Measurements from ENCODE around the gene GADD45GIP1. TPM values are rescaled to one million over a fixed set of nuclear protein-coding genes. Genes with fewer than 3 reads are reported as not detected.
A peak's percentile ranks its signal among the peaks of the same experiment; 100 is the strongest.

Gene GADD45GIP1
- total RNA-seq, 1 experiment from 2014 or later, result 20.0 TPM

- no peak overlapping the region for H3K27ac Mint-ChIP-seq (ENCODE audit: unreplicated experiment)
- CTCF ChIA-PET, result interaction anchor here (0.6 kb wide), 1 partner anchor 289 kb away, joined by 3 read pairs; no protein-coding TSS in a partner anchor
- no peak for TF ChIP-seq CTCF (IDR thresholded peaks at IDR 0.05; ENCODE audit: unreplicated experiment)
Measured at GRCh38 chr19:12907166-12907565, 49.9 kb downstream of the GADD45GIP1 start.

More at GRCh38 chr19:12907166-12907565, 49.9 kb downstream of the GADD45GIP1 start:
- H3K9me3 Mint-ChIP-seq (ENCODE audit: low read depth, unreplicated experiment), result no peaks in the 10 kb centered on the region
- H3K4me1 Mint-ChIP-seq (ENCODE audit: low read depth, unreplicated experiment), result peaks cover 7% of the 10 kb centered on the region
- DNase-seq, result peak; percentile 31
- H3K4me3 Mint-ChIP-seq (ENCODE audit: low read depth, unreplicated experiment), result no peak overlapping the region
- no peaks in the 10 kb centered on the region for H3K27me3 Mint-ChIP-seq (ENCODE audit: unreplicated experiment)
- no peaks in the 10 kb centered on the region for H3K36me3 Mint-ChIP-seq (ENCODE audit: insufficient read depth, unreplicated experiment)
- BruUV-seq (replicated peaks), result no TSS peak
- intact Hi-C loops (cut with micrococcal nuclease; ENCODE audit: unreplicated experiment), result no loop called here

Small RNAs within 50 kb of the gene (microRNA-seq; reads per million reads assigned to microRNA genes)
- gene MIR5695 (not detected), gene MIR6515 (1.4 reads per million)

Other genes starting within 250 kb of the GADD45GIP1 start
- gene TNPO2, start 233.3 kb downstream of the GADD45GIP1 start, total RNA-seq (2022), result 67.0 and 87.6 TPM in 2 replicates
- 124 and 128 TPM in 2 replicates for gene TRIR, start 222.5 kb downstream of the GADD45GIP1 start, total RNA-seq (2022)
- 52.2 and 53.8 TPM in 2 replicates for gene GET3, start 219.7 kb downstream of the GADD45GIP1 start, total RNA-seq (2022)
- not detected in 2 replicates for gene BEST2, start 205.4 kb downstream of the GADD45GIP1 start, total RNA-seq (2022)
- gene HOOK2, start 181.7 kb downstream of the GADD45GIP1 start, total RNA-seq (2022), result 69.0 and 70.7 TPM in 2 replicates
- gene JUNB, start 165.7 kb downstream of the GADD45GIP1 start, total RNA-seq (2022), result 113 and 116 TPM in 2 replicates
- 121 and 135 TPM in 2 replicates for gene PRDX2, start 155.4 kb downstream of the GADD45GIP1 start, total RNA-seq (2022)
- gene THSD8, start 155.2 kb downstream of the GADD45GIP1 start, total RNA-seq (2022), result 14.0 and 16.1 TPM in 2 replicates
- gene RNASEH2A, start 150.6 kb downstream of the GADD45GIP1 start, total RNA-seq (2022), result 30.6 and 41.6 TPM in 2 replicates
- not detected in 2 replicates for gene RTBDN, start 122.6 kb downstream of the GADD45GIP1 start, total RNA-seq (2022)
- 1.3 and 2.6 TPM in 2 replicates for gene MAST1, start 118.7 kb downstream of the GADD45GIP1 start, total RNA-seq (2022)
- 32.7 and 38.4 TPM in 2 replicates for gene DNASE2, start 75.8 kb downstream of the GADD45GIP1 start, total RNA-seq (2022)
- gene KLF1, start 70.0 kb downstream of the GADD45GIP1 start, total RNA-seq (2022), result not detected in 2 replicates
- gene GCDH, start 66.1 kb downstream of the GADD45GIP1 start, total RNA-seq (2022), result 23.6 and 26.8 TPM in 2 replicates
- gene SYCE2, start 37.9 kb downstream of the GADD45GIP1 start, total RNA-seq (2022), result 1.1 TPM in 1 of 2 replicates, not detected in the other
- gene FARSA, start 23.5 kb downstream of the GADD45GIP1 start, total RNA-seq (2022), result 72.8 and 75.5 TPM in 2 replicates
- gene CALR, start 18.6 kb downstream of the GADD45GIP1 start, total RNA-seq (2022), result 680 and 718 TPM in 2 replicates
- gene RAD23A, start 11.4 kb downstream of the GADD45GIP1 start, total RNA-seq (2022), result 101 and 110 TPM in 2 replicates
- gene DAND5, start 12.4 kb upstream of the GADD45GIP1 start, total RNA-seq (2022), result 0.21 and 0.47 TPM in 2 replicates
- gene NFIX, start 38.3 kb upstream of the GADD45GIP1 start, total RNA-seq (2022), result 16.4 and 21.9 TPM in 2 replicates
- 0.32 TPM in 1 of 2 replicates, not detected in the other for gene LYL1, start 145.6 kb upstream of the GADD45GIP1 start, total RNA-seq (2022)
- 36.5 and 40.2 TPM in 2 replicates for gene TRMT1, start 159.5 kb upstream of the GADD45GIP1 start, total RNA-seq (2022)
- gene NACC1, start 161.0 kb upstream of the GADD45GIP1 start, total RNA-seq (2022), result 80.9 and 83.1 TPM in 2 replicates
- gene STX10, start 193.2 kb upstream of the GADD45GIP1 start, total RNA-seq (2022), result 52.3 and 52.7 TPM in 2 replicates
- gene IER2, start 193.2 kb upstream of the GADD45GIP1 start, total RNA-seq (2022), result 96.3 and 108 TPM in 2 replicates